EL (cell line): Measurements from ENCODE around the gene MCC.
"Not testable (repeated sequence)": the region's sequence is repeated elsewhere in the genome, so short reads cannot be mapped to it uniquely, and the experiment has no call there.

ENCODE experiments used
- DNase-seq: peaks from one replicate; pipeline ENCODE4 v3.0.0-alpha.2; 2016

The MCC gene

DNA sequence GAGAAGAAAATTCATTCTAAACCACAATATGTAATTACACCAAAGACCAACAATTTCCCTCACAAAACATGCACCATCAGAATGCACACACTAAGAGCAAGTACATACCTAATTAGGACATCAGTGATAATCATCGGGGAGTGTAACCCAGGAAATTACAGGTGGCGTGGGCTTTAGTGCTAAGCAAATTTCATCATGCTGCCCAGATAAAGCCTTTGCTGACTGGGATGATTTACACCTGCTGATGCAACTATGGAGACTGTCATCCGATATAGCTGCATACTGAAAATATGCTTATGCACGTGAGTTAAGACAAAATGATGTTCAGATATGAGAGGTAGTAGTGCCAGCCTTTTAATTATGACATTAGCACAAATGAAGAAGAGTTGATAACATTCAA, 388.4 kb downstream of the MCC start:
- DNase-seq: no peak

DNA sequence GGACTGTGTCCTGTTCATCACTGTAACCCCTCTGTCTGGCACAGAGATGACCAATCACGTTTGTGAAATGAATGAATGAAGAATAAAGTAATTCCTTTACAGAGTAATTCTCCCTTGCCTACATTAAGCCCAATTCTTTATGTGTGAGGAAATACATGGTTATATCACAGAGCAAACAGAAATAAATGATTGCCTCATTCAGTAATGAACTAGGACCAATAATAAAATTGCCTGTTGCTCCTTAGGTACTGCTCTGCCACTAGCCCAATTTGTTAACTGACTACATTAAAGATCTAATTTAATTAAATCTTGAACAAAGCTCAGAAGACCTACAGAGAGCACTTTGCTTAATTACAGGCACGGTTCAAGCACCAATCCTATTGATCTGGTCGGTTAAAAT, 389.9 kb downstream of the MCC start:
- DNase-seq: no peak

DNA sequence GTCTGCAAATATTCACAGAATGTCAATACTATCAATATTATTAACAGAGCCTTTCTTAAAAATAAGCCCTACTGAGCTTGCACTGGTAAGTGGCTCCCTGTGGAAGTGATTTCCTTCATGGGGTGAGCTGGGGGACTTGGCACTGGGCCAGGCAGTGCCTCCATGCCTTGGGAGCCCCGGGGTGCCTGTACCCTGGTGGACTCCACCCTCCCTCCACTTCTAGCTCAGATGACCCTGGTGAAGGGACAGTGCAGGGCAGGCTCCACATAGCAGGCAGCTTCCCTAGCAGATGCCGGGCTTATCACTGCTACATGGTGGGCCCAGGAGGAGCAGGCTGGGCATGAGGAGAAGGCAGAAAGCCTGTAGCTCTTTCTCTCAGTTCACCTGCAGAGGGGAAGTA, 392.4 kb downstream of the MCC start:
- no peak for DNase-seq

DNA sequence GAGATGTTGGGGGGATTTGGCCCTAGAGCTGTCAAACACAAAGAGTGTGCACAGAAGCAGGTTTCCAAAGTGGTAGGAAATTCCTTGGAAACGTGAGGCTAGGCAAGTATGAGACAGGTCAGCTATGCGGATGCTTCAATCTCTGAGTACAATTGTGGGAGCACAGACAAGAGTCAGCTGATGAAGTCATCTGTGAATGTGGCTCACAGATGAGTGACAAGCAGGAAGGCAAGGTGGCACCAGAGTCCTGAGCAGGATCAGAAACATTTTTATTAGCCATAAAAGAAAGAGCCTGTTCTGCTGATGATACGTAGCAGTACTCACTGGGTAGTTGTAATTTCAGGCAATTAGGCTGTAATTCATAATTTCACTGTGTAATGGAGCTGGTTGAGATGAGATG, 394.7 kb downstream of the MCC start:
- no peak for DNase-seq

DNA sequence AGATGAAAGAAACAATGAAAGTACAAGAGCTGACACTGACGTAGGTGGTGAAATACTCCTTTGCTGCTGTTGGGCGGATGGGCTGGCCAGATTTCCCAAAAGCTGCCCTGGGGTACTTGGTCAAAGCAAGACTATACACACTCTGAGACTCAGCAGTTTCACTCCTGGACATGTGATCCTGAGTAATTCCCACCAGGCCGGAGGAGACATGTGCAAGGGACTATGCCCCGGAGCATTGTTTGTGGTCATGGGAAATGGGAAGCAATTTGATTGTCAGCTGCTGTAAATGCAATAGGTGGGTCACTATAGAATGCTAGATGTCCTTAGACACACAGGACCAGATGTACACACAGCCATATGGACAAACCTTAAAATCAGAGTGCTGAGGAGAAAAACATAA, 395.6 kb downstream of the MCC start:
- DNase-seq: peak; percentile 38

DNA sequence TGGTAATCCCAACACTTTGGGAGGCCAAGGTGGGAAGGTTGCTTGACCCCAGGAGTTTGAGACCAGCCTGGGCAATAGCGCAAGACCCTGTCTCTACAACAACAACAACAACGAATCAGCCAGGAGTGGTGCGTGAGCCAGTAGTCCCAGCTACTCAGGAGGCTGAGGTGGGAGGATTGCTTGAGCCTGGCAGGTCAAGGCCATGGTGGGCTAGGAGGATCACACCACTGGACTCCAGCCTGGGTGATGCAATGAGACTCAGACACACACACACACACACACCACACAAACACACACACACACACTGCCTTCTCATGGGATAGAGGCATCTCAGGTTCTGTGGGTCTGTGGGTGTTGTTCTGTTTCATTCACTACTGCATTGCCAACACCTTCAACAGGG, 396.6 kb downstream of the MCC start:
- DNase-seq: no peak

DNA sequence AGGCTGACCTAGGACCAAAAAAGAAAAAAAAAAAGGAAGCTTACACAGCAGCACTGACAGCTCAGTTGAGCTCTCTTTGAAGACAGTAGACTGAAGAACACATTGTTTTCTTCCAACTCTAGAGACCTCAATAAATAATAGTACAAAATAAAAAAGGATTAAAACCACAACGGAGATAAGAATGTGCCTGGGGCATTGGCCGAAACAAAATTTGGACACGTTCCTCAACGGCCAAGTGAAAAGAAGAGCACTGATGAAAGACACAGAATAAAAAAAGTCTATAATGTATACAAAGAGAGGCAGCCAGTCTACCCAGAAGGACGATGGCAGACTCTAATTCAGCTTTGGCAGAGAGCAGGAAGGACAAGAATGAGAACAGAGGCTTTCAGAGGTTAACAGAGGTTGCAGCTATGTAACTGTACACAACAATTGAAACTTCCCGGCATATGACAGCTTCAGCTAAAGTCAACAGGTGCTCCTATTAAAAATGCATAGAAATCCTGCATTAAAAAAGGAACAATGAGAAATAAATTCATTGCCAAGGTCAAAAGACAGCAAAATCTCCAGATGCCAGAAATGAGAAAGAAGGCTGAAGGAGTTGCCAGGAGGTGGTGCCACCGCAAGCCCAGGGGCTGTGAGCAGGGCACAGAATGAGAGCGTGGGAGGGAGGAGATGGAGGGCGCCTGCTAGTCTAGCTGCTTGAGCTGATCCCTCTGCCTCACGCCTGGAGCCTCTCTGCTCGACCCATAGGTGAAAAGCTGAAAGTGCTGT, 397.7 kb downstream of the MCC start:
- peak; percentile 12 for DNase-seq

DNA sequence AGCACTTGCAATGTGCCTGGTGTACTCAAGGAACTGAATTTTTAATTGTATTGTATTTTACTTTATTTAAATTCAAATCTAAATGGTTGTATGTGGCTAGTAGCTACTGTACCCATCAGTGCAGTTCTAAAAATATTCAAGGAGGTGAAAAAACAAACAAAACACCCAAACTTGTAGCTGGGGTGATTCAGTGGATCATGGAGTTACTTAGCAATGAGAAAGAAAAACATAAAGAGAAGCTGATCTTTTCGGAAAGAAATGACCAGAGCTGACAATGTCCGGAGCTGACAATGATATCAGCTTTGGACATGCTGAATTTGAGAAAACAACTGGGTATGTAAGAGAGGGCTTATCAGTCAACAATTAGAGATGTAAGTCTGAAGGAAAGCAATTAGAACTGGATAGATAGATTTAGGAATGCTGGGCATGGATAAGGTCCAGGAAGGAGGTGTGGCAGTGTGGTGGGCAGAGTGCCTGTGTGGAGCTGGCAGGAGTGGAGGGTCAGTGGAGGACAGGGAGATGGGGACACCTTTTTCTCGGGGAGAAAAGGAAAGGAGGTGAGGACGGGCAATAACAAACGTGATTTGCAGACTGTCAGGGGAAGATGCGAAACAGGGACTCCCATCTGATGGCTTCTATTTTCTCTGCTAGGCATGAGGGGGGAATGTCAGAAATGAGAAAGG, 398.5 kb downstream of the MCC start:
- DNase-seq: no peak

DNA sequence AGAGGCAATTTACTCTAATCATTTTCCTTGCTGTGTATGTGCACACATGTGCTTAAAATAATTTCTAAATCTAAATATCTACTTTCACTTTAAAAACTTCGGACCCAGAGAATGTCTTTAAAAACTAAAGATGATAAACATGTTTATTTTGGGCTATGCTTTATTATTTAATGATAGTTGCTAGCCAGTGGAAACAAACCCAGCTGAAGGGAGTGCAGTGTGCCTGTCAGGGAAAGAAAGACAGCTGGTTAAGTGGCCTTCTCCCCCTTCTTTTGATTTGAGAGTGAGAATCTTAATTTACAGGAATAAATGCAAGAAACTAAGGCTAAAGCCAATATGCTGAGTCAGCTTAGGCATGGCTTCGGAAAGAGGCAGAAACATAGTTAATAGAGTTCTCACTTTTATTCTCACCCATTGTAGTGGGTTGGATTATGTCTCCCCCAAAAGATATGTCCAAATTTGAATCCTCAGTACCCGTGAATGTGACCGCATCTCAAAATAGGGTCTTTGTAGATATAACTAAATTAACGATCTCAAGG, 400.2 kb downstream of the MCC start:
- no peak for DNase-seq

DNA sequence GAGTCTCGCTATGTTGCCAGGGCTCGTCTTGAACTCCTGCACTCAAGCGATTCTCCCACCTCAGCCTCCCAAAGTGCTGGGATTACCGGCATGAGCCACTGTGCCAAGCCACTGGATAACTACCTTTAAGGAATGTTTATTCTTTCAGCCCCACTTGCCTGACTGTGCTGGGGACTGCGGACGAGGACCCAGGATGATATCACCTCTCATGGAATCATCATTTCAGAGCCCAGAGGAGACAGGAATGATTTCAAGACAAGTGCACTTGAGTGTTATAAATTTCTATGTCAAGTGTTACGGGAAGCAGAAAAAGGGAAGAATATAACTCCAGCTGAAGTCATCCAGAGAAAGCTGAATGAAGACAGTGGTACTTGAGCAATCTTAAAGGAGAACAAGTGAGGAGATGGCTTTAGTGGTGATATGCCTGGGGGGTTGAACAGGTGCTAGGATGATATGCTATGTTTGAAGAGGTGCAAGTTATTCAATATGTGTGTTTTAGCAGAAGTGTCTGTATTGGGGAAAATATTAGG, 402.3 kb downstream of the MCC start:
- no peak for DNase-seq

DNA sequence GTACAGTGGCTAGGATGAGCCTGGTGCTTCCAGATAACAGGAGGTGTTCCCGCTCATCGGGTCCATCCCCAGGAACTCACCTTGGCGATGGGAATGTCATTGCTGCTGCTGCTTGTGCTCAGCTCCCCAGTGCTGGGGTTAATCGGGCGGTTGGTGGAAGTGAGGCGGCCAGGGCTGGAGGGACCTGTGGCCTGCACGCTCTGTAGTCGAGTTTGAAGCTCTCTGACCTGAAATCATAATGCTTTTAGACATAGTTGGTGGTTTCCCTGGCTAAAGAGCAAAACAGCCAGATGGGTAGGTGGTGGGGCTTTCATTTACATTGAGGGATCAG, 403.2 kb downstream of the MCC start:
- DNase-seq: no peak

DNA sequence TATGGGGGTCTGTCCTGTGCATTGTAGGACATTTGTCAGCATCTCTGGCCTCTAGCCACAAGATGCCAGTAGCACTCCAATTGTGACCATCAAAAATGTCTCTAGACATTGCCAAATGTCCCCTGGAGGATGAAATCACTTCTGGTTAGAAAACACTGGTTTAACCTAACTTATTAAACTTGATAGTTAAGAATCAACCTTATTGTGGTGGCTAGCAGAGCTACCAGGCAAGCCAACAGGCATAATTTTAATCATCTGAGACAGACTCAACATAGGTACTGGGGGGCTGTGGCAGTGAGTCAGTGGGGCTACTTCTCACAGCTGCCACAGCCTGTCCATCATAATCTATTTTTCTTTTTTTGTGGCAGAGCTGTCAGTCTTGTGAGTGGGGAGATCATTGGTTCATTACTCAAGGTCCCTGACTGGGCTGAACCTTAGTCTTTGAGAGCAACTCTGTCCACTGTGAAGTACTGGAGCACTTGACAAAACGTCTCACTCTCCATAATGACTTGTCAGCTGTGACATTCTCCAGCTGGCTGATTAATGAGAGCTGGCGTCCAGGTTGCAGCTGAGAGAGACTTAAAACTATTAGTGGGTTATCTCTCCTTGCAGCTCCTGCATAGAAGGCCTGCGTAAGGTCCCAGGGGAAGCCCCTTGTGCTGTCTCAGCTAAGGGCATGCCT, 403.7 kb downstream of the MCC start:
- no peak for DNase-seq

DNA sequence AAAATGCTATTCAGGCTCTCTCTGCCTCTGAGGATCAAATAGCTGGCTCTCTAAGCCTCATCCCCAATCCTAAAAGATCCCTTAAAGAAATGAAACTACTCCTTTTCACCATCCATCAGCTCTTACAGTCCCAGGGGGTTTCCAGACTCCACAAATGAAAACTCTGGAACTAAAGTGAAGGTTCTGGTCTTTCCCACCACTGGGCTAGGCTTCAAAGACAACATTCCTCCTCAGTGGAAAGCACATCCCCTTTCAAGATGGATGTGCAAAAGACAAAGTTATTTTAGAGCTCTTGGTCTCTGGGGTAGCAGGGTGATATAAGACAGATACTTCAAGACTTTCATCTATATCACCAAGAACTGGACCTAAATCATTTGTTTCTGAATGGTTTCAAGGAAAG, 404.8 kb downstream of the MCC start:
- no peak for DNase-seq

DNA sequence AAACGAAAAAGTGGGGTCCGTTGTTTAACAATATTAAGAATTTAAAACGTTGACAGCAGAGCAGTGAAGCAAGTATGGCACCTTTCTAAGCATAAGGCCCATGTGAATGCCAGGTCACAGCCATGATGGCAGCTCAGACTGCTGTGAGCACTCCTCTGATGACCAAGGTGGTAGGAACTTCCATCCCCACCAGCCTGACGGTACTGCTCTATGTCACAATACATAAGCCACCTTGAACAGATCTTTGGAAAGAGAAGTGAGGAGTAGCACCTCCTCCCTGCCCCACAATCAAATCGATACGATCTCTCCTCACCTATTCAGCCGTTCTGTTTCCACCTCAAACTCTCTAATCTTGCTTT, 405.7 kb downstream of the MCC start:
- no peak for DNase-seq

DNA sequence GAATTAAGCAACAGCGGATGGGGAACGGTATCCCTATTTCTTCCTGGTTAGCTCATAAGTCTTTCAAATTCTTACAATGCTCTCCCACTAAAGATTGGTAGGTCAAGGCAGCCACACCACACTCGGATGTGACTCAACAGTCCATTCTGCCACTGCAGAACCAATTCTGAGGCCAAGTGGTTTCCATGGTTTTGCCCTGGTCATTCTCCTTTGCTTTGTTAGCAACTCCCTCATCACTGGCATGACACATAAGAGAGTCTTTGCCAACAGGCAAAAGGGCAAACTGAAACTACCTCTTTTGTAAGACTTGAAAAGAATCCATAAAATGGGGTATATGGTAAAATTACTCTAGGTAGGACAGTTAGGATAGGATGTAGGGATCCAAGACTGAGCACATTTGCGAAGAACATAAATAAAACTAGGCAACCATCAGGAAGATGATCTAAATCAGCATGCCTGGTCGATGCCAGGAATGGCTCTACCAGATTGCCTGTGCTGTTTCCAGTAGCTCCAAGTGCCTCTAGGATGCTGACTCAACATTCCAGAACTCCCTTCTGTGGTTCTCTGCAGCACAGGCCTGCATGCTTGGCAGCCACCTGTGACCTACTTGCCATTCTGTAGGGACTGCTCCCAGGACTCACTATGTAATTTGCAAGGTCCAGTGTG, 406.2 kb downstream of the MCC start:
- DNase-seq: peak; percentile 63

DNA sequence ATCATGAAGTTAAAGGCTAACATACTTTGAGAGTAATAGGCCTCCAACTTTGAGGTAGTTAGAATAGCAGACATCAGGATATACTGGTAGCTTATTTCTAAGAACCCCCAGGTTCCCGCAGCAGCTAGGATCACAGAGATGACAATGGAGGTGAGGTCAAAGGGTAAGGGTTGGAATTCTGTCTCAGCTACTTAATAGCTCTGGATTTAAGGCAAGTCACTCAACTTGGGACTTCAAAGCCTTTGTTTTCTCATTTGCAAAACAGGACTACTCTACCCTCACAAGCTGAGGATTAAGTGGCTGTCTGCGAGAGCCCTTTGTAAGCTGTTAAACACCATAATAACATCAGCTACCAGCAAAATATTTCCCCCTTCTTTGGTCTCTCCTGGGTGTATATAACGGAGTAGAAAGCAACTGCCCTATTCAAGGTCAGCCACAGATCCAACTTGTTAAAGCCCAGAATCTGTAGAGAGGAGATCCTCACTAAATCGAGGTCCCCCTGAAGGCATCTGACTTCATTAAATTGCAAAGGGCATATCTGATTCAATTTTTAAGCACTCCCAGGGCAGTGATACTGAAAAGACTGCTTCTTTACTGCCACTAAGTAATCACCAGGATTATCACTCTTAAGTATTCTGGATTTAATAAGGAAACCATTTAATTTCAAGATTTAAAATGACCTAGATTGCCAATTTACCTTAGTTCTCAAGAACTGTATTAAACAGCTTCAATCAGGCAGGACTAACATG, 407.0 kb downstream of the MCC start:
- no peak for DNase-seq

DNA sequence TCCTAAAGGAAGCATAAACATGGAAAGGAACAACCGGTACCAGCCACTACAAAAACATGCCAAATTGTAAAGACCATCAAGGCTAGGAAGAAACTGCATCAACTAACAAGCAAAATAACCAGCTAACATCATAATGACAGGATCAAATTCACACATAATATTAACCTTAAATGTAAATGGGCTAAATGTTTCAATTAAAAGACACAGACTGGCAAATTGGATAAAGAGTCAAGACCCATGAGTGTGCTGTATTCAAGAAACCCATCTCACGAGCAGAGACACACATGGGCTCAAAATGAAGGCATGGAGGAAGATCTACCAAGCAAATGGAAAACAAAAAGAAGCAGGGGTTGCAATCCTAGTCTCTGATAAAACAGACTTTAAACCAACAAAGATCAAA, 411.6 kb downstream of the MCC start:
- not testable (repeated sequence) for DNase-seq

DNA sequence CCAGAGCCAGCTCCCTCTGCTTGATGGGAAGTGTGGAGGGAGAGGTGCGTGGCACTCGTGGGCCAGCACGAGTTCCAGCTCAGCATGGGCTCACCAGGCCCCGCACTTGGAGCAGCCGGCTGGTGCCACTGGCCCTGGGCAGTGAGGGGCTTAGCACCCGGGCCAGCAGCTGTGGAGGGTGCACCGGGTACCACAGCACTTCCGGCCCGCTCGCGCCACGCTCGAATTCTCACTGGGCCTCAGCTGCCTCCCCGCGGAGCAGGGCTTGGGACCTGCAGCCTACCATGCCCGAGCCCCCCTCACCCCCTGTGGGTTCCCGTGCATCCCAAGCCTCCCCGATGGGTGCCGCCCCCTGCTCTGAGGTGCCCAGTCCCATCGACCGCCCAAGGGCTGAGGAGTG, 413.2 kb downstream of the MCC start:
- no peak for DNase-seq

DNA sequence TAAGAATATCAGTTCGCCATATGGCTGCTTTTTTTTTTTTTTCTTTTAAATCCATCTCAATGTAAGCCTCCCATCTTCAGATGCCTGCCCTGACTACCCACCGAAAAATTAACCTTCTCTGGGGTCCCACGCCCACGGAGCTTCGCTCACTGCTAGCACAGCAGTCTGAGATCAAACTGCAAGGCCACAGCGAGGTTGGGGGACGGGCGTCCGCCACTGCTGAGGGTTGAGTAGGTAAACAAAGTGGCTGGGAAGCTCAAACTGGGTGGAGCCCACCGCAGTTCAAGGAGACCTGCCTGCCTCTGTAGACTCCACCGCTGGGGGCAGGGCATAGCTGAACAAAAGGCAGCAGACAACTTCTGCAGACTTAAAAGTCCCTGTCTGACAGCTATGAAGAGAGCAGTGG, 414.6 kb downstream of the MCC start:
- not testable (repeated sequence) for DNase-seq

DNA sequence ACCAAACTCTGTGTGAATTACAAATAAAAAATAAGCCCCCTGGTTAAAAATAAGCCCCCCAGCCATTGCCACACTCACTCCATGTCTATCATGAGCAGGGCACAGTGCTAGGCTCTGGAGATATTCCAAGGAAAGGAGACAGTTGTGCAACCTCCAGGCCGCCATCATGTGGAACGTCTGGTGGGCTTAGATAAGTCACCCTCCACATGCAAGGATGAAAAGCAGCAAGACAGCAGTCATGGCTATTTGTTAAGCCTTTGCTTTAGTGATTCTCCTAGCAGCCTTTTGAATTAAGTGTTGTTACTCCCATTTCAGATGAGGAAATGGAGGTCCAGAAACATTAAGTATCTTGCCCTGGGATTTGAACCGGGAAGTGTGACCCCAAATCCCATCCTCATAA, 416.9 kb downstream of the MCC start:
- no peak for DNase-seq

DNA sequence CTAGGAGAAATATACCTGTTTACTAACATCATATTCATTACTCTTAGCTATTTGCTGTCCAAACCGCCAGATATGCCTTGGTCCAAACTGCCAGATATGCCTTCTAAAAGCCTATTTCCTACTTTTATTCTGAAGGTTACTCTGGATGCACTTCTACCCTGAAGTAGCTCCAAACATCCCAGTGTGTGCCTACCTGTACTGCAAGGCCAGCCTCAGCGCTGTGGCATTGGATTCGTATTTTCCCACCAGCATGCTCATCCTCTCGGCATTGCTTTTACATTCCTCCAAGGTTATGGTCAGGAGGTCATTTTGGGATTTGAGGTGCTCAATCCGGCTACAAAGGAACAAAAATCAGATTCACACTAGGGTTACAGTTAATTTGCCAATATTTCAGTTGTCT, 417.4 kb downstream of the MCC start:
- DNase-seq: no peak

DNA sequence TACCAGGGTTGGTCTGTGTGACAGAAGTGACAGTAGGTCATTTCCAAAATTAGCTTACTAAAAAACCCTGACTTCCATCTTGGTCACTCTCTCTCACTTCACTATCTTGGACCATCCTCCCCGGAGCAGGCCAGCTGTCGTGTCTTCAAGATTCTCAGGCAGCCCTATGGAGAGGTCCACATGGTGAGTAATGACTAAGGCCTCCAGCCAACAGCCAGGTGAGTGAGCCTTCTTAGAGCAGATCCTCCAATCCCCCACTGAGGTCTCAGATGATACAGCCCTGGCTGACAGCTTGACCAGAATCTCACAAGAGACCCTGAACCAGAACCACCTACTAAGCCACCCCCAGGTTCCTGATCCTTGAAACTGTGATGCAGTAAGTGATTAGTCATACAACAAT, 419.7 kb downstream of the MCC start:
- no peak for DNase-seq
